T-helper 1 cell (primary cell): ENCODE data around the gene FAM78B.

ENCODE experiments used
- DNase-seq, 5 donors: peaks; one replicate each; pipeline ENCODE4 v3.0.0-alpha.2; 2012 to 2020

FAM78B gene

DNA sequence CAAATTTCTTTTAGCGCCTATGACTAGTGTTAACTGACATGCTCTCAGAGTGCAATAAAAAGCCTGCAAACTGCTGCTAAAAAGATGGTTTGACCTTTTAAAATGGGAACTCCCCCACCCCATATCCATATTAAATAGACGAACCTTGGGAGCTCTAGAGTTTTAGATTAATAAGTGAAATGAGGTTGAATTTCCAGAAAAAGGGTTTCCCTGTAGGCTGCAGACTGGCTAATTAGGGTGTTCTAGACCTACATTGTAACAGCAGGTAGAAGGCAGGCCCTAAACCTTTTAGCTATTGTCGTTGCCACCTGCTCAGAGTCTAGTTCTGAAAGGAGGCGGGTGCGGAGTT is 2.2 kb downstream of the FAM78B start:
- no peak for DNase-seq

DNA sequence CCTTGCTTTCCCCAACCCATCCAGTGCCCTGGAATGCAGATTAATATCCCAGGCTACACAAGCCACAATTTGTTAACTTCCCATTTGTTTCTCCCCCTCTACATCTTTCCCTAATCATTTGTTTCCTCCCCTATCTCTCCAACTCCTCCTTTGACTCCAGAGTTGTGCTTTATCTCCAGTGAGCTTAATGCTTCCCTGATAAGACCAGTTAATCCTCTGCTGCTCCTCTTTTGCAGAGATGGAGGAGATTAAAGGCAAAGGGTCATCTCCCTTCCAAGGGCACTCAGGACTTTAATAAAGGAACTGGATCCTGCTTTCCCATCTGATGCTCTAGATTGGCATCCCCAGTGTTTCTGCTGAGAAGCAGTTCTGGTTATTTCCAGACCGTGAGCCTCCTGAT is 7.1 kb downstream of the FAM78B start:
- no peak for DNase-seq

DNA sequence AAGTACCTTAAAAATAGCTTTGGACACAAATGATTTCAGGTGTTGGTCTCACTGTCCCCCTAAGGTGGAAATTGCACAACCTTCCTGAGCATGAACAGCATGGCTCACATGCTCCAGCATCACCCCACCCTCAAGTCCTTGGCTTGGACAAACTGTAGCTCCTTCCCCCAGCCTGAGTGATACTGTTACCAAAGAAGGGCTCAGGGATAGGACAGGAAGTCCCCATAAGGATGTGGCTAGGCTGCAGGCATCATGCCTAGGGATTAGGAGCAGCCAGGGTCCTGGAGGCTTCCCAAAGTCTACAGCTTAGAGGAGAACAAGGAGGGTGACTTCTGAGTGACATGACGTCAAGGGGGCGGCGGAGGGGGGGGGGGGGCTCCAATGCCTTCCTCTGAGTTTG is 10.1 kb downstream of the FAM78B start:
- DNase-seq, result no peak

DNA sequence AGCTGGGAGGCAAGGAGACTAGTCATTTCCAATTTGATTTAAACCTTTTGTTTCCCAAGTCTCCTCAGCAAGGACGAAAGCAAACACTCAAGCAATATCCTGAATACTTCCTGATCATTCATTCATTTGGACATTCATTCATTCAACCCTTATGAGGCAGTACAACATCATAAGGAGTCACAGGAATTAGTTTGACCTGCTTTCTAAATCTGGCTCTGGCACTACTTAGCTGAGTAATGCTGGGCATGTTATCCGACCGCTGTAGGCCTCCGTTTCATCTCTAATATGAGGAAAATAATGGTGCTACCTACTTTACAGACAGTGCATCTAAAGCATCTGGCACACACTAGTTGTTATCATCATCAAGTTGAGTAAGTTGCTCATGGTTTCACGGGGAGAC is 11.7 kb downstream of the FAM78B start:
- no peak for DNase-seq

DNA sequence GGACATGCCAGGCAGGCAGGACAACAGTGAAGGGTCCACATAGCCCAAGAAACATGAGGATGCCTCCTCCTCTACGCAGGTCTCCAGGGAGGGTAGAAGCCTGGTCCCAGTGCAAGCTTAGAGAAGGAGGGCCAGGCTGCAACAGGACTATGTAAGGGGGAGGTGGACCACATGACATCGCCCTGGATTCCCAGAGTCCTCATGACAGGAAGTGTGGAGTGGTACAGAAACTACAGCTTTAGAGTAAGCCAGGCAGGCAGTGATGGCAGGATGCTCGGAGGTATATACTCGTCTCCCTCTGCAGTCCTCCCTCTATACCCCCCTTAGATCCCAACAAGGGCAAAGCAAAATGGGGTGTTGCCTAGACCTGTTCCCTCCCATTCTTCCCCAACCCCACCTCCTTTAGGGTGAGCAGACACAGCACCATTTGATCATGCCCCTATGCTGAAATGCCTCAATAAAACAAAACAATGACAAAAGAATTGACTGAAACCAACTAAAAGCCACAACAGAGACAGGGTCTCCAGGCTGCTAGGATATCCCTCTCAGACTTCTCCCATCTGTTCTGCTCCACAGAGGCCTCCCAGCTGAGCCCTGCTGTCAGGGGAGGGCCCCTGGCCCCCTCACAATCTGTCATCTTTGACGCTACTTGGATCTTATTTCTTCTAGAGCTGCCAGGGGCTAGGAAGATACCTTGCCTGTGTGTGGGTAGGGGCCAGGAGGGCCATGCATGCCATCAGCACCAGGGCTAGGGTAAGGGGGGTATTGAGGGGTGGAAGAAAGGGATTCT is 13.1 kb downstream of the FAM78B start:
- no peak for DNase-seq

DNA sequence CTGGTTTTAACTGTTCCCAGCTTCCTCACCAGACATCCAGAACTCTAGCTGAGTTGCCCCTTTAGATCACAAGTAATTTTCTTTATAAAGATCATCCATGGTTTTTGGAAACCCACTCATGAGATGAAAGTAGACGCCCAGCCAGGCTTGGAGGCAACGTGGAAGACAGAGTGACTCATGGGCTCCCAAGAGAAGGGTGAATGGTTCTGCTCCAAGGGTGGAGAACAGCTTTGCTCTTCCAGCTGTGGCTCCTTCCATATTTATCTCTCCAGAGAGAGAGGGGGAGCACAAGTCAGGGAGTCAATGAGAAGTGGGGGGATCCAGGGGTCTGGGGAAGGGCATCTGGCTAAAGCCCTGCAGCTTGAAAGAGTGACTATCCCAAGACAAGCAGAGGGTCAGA is 13.8 kb downstream of the FAM78B start:
- no peak for DNase-seq

DNA sequence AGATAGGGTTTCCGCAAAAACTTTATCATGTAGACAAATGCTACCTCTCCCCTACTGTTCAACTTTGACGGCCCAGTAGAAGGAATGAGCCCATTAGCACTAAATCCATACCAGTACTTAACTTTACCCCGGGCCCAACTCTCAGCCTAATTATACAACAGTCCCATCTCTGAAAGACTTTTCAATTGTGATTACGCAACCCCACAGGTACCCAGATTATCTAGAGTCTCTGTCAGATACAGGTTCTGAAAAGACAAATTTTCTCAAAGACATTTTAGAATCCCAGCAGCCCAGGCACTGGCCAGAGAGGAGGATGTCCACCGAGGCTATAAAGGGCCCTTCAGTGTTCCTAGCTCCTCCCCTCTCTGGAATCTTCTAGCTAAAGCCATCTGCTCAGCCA is 15.0 kb downstream of the FAM78B start:
- no peak for DNase-seq

DNA sequence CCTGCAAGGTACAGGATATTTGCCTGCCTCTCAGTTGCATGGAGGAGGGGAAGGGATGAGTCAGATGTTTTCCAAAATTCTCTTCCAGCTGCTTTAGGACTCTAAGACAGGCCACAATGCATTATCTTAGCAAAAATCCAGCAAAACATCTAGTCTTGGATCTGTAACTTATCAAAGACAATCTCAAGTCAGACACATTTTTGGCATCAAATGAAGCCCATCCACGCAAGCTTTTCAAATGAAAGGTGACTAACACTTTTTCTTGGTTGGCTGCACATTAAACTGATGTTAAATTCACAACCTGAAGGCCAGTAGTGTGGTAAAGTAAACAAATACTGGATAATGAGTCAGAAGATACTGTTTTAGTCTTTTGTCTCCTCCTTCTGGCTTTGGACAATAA is 21.3 kb downstream of the FAM78B start:
- no peak for DNase-seq

DNA sequence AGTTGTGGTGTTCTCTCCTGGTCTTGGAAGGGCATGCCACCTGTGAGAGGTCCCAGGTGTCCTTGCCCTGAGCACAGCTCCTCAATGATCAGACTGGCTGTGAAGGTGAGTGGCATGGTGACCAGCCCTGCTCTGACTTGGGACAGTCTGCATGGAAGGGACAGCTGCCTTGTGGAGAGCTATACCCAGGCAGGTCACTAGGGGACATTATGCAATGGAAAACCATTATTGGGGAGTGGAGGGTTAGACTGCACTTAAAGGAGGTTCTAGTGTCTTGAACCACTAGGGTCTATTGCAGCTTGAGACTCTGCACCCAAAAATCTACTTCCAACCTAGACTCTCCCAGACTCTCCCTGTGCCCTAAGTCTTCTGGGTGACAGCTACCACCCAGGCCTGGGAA is 24.8 kb downstream of the FAM78B start:
- no peak for DNase-seq

DNA sequence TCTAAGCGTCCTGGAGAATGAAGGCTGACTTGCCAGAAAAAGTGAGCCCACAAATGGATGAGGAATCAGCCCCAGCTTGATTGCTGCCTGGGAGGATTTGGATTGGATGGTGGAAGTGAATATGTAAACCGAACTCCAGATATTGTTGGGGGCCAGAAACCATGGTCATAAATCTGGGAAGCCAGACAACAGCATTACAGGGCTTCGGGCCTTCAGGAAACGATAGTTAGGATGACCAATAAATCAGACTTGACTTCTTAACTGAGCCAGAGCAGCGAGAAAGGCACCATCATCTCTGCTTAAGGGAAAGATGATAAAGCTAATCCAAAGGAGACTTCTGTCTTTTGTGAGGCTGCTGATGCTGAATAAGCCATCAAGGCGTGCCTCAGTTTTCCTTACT is 26.6 kb downstream of the FAM78B start:
- DNase-seq, result no peak

DNA sequence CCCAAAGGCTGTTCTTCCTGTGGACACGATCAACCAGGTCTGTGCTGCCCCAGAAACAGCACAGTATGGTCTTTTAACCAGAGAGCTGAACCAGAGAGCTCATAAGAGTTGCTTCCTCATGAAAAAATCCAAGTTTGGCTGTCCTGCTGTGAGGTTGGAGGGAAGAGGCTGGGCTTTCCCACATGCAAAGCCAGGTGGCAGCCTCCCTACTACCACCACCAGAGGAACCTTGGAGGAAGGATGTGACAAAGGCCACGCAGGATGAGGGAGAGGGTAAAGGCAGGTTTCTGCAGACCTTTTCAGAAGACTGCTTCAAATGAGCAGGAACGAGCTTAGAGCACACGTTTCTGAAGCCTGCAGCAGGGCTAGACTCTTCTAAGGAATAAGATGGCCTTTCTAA is 27.1 kb downstream of the FAM78B start:
- no peak for DNase-seq

DNA sequence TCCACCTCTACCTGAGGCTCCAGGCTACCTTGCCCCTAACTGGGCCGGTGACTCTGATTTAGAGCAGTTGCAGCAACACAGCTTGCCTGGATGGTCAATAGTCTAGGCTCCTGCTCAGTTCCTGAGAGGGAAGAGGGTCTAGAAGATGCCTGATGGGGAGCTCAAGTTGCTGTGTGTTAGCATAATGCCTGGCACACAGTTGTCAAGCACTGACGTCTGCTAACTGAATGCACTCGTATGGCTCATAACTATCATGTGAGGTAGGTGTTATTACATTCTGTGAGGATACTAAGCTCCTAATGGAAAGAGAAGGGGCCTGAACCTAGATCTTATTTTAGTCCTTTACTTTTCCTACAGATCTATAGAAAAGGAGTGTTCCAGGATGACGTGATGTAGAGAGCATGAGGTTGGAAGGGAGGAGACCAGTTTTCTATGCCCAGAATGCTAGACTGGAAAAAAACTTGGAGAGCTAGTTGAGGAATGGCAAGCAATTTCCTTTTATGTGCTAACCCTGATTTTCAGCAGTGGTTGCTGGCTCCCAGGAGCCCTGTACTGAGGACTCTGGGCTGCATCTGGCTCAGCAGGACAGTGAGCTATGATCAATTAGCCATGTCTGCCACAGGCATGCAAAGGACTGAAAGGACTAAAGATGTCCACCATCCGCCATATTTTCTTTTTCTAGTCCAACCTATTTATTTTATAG is 30.0 kb downstream of the FAM78B start:
- no peak for DNase-seq

DNA sequence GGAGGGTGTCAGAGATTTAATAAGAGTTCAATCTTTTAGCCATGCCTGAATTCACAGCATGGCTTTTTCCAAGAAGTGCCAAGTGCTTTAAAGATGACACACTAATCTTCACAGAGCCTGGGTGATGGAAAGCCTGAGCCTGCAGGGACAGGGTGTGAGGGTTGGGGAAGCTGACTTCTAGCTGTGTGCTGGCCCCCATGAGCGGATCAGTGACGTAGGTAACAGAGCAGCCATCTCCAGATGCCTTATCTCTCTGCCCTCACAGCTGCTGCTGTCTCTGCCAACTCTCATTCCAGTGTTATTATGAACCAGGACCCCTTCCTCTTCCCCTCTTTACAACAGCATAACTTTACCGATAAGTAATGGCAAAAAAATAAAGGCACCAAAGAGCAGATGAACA is 30.6 kb downstream of the FAM78B start:
- no peak for DNase-seq

DNA sequence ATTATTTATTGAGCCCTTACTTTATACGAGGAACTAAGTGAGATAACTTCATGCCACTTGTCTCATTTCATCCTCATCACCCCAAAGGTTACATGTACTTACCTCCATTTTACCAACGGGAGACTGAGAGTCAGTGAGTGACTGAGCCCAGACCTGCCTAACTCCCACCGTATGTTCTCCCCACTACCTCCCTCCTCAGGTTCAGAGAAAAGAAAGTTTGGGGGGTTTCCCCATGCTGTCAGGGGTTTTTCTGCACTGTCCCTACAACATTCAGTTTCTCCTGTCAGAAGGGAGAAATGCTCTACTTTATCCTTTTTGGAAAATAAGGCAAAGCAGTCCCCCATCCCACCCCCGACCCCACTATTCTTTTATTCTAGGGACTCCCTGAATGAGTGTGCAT is 32.9 kb downstream of the FAM78B start:
- DNase-seq, result no peak

DNA sequence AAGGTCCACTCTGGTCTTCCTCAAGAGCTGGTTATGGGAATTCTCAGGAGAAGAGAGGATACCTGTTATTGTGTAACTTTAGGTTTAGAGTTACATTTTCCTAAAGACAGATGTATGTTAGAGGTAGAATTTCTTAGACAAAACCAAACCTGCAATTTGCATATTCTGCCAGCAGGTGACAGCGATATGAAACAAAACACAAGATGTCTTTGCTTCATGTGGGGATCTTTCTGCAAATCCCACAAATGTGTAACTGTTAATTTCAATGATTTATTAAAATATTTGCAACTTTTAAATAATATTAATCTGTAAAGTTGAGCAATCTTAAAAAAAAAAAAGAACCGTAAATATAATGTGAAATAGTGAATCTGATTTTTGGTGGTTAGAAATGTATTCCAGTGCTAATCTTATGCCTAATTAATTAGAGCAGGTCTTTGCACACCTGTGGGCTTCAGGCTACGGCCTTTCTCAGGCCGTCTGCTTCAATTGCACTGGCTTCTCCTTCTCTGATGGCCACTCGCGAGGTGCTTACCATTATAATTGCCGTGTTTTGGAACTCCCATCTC is 33.4 kb downstream of the FAM78B start:
- DNase-seq, result no peak

DNA sequence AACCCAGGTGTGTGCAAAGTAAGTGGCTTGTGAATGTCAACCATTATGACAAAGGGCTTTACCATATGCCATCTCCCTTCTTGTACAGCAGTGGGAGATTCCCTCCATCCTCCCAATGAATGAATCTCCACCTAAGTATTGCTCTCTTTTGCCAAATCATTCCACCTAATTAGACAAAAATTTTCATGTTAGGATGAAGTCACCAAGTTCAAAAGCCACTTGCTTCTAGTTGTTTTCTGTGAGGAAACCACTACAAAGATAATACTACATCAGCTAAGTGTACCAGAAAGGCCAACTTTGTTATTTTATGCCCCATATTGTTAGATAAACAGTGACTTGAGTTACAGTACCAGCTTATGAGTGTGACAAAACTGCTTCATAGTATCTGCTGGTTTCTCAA is 34.3 kb downstream of the FAM78B start:
- no peak for DNase-seq

DNA sequence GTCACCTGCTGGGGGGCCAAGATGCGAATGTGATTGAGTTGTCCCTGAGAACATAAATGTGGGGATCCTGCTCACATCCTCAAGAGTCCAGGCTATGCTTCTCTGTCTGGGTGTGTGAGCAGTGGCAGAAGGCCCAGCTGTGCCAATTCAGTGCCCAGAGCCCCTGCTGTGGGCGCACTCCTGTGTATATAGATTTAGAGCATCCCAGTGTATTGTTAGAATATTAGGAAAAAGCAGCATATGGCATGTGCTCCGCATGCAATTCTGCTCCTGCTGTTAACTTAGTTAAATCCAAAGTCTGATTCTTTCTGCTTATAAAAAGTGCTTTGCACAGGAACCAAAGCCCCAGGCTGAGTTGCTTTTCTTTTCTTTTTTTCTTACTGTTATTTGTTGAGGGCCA is 37.8 kb downstream of the FAM78B start:
- DNase-seq, result no peak

DNA sequence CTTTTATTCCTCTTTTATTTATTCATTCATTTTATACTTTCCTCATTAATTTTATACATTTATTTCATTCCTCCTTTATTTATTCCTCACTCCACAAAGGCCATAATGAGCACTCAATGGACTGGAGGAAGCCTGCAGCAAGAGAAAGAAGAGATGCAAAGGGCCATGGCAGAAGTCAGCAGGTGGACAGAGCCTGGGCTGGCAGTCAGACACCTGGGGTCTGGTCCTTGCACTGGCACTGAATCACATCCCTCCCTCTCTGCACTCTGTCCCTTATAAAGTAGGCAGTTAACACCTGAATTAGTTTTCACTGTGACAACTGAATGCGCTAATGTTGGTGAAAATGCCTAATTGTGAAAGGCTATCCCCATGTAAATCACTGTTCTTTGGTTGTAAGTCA is 38.6 kb downstream of the FAM78B start:
- no peak for DNase-seq

DNA sequence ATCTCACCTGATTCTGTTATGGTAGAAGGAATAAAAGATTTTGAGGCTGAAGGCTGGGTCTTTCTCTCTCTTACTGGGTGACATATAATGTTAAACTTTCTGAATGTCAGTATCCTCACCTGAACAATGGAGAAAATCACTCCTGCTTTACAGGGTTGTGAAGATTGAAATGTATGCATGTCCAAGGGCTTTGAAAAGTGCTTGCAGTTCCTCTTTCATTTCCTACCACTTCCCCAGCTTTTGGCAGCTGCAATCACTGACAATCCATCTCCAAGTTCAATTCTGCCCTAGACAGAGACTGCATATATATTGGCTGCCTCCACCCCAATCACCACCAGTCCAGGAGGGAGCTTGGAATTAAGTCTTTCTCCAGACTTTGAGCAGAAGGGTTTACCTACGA is 39.8 kb downstream of the FAM78B start:
- DNase-seq, result no peak

DNA sequence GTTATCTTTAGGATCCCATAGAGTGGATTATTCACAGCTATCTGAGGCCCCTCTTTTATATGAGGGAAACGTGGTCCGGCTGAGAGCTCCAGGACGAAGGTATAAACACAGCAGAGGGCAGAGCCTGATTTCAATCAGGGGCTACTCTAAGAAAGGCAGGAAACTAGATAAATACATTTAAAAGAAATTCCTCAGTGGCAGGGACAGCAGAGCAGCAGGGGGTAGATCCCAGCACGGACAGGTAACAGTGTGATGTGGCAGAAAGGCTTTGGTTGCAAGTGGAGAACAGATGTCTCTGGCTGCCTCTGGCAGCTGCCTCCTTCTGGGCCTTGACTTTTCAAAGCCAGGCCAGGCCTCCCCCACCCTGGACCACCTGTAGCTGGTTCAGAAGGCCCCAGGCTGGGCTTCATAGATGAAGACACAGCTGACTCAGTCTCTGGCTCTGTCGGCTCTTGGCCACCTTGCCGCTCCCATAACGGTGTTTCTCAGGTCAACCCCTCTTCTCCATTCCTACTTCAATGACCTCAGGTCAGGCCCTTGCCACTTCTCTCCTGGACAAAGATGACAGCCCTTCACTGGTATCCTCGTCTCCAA is 43.8 kb downstream of the FAM78B start:
- no peak for DNase-seq

DNA sequence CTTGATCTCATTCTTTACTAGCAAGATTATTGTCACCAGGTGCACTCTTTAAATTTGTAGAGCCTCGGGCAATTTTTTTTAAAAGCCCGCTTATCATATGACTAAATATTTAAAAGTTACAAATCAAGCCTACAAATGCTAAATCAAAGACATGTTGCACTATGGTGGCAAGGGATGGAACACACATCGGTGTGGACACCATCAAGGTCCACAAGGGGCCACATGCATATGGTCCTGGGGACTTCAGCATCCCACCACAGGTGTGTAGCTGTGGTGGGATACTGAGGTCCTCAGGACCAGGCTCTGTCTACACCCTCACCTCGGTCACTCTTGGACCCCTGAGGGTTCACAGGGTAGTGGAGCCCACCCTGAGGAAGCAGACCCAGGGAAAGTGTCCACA is 45.8 kb downstream of the FAM78B start:
- DNase-seq, result no peak

DNA sequence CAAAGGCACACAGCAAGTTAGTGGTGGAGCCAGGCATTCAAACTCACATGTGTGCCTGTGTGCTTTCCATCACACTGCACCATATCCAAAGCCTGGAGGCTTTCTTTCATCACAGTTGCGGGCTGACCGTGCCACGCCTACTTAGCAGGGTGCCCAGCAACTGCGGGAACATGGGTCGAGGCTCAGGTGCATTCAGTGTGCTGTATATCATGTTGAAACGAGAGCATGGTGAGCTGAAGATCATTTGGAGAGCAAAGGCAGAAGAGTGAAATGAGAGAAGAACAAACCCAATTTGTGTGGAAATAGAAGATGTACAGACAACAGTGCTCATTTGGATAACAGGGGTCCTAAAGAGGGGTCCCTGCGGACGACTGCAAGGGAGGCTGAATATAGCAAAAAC is 46.5 kb downstream of the FAM78B start:
- no peak for DNase-seq

DNA sequence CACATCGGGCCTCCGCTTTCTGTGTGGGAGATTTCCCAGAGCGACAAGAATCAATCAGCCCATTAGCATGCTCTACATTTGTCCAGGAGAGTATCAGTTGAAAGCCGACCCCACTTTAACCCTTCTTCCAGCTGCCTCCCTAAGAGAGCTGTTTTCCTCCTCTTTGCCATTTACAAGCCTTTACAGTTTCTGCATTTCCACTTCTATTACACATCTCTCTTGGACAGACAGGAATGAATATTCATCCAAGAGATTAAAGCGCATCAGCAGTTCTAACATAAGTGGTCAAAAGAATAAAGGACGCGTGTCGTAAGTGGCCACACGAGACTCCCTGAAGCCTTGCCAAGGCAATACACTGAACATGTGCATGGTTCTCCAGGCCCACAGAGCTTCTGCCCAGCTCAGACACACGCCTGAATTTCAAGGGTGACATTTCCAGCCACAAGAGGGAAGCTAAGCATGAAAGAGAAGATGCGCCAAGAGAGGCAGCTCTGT is 47.3 kb downstream of the FAM78B start:
- DNase-seq, result no peak

DNA sequence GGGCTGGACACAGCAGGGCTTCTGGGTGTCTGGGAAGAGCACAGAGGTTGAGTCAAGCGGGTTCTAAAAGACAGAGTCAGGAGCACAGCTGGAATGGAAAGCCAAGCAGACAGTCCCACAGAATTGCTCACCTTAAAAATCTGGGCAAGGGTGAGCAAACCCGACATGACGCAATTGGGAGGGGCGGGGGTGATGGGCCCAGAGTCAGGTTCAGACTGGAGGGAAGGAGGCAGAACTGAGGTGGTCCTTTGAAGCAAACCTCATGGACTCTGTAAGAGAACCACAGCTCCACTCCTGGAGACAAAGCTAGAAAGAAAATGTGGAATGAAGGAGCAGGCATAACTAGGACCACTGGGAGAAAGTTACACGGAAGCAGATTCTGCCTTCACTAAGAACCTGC is 49.0 kb downstream of the FAM78B start:
- DNase-seq, result no peak
